Erythroblast (primary cell): ENCODE data around the gene BCAP31.

Source experiments
- GATA1 ChIP-seq: IDR thresholded peaks from 2 replicates; pipeline ENCODE4 v1.6.1; 2011; ENCODE audit warnings: low read depth, mild to moderate bottlenecking, control low read depth, low read length, moderate library complexity
- POLR2A ChIP-seq: IDR thresholded peaks from 2 replicates; pipeline ENCODE4 v1.6.1; 2011; ENCODE audit warnings: mild to moderate bottlenecking, low read length

- TF ChIP-seq POLR2A (no peak), GATA1 (no peak)
Measured at GRCh38 chrX:153651540-153652079, 72.6 kb downstream of the BCAP31 start.
